GM19468 (cell line): Measurements from ENCODE around the gene FAM135A.
"Not testable (repeated sequence)": the region's sequence is repeated elsewhere in the genome, so short reads cannot be mapped to it uniquely, and the experiment has no call there.

Source experiments
- ATAC-seq: cut with Tn5 transposase; IDR thresholded peaks from one replicate; pipeline ENCODE4 v1.9.1; 2021; ENCODE audit warnings: mild to moderate bottlenecking, moderate library complexity, moderate number of reproducible peaks; ENCODE audit not compliant: unreplicated experiment; ENCODE audit errors: extremely low read depth

The FAM135A gene

GRCh38 chr6:70524721-70525286, 111.5 kb downstream of the FAM135A start:
- no peak for ATAC-seq

GRCh38 chr6:70527071-70527737, 113.9 kb downstream of the FAM135A start:
- no peak for ATAC-seq

- no peak for ATAC-seq
These were observed 116.7 kb downstream of the FAM135A start for GRCh38 chr6:70530023-70530422.

GRCh38 chr6:70531133-70531532, 117.8 kb downstream of the FAM135A start:
- no peak for ATAC-seq

GRCh38 chr6:70537266-70537665, 124.0 kb downstream of the FAM135A start:
- ATAC-seq = no peak

- ATAC-seq = no peak
These were observed 125.1 kb downstream of the FAM135A start for GRCh38 chr6:70538376-70538775.

GRCh38 chr6:70547313-70547712, 134.0 kb downstream of the FAM135A start:
- no peak for ATAC-seq

GRCh38 chr6:70547905-70548304, 134.6 kb downstream of the FAM135A start:
- ATAC-seq = no peak

- no peak for ATAC-seq
These were observed 136.0 kb downstream of the FAM135A start for GRCh38 chr6:70549327-70549726.

GRCh38 chr6:70551566-70551965, 138.3 kb downstream of the FAM135A start:
- ATAC-seq = no peak

- not testable (repeated sequence) for ATAC-seq
These were observed 139.1 kb downstream of the FAM135A start for GRCh38 chr6:70552286-70552940.

- no peak for ATAC-seq
These were observed 139.7 kb downstream of the FAM135A start for GRCh38 chr6:70552974-70553373.

GRCh38 chr6:70557998-70558397, 144.7 kb downstream of the FAM135A start:
- ATAC-seq = no peak

- not testable (repeated sequence) for ATAC-seq
These were observed 149.1 kb downstream of the FAM135A start for GRCh38 chr6:70562401-70562800.

- no peak for ATAC-seq
These were observed 150.2 kb downstream of the FAM135A start for GRCh38 chr6:70563530-70563929.

GRCh38 chr6:70566751-70567382, 153.6 kb downstream of the FAM135A start, which contains the start of gene SDHAF4:
Gene SDHAF4 (plus strand): TSS chr6:70566930. CDS start chr6:70566941, 11 bp downstream.
- ATAC-seq = peak; percentile 99

- no peak for ATAC-seq
These were observed 161.3 kb downstream of the FAM135A start for GRCh38 chr6:70574643-70575042.

GRCh38 chr6:70575899-70576495, 162.7 kb downstream of the FAM135A start:
- ATAC-seq = no peak

- ATAC-seq = peak; percentile 98
These were observed 172.8 kb downstream of the FAM135A start for GRCh38 chr6:70586114-70586513.

GRCh38 chr6:70590400-70590799, 177.1 kb downstream of the FAM135A start:
- ATAC-seq = no peak
